Activated T-cell treated with anti-CD3 and anti-CD28 coated beads, Interleukin-2, amount 50 U/mL, for 4 hours (primary cell): ENCODE measurements around the gene CD96. TPM values are rescaled to one million over a fixed set of nuclear protein-coding genes. Genes with fewer than 3 reads are reported as not detected.

Source experiments
- ATAC-seq, 2 donors: fragments of 200-7000 bp; cut with Tn5 transposase; one replicate each; pipeline ENCODE4 v1.10.0; 2021
- DNase-seq: peaks from one replicate; pipeline ENCODE4 v3.0.0-alpha.2; 2020
- H3K27me3 Mint-ChIP-seq: one replicate; pipeline ENCODE4 v1.8.0; 2021; ENCODE audit warnings: low read depth, mixed read lengths
- H3K36me3 Mint-ChIP-seq: one replicate; pipeline ENCODE4 v1.8.0; 2022; ENCODE audit warnings: mixed read lengths; ENCODE audit not compliant: insufficient read depth
- H3K4me1 Mint-ChIP-seq: one replicate; pipeline ENCODE4 v1.8.0; 2021; ENCODE audit warnings: low read depth, mixed read lengths
- H3K4me3 Mint-ChIP-seq: one replicate; pipeline ENCODE4 v1.8.0; 2021; ENCODE audit warnings: mild to moderate bottlenecking, moderate library complexity, mixed read lengths
- H3K9me3 Mint-ChIP-seq: one replicate; pipeline ENCODE4 v1.8.0; 2021; ENCODE audit warnings: mixed read lengths
- total RNA-seq, 3 donors: library from RNA; stranded (reverse); gene quantifications; one replicate each; pipeline ENCODE4 v1.2.1, GENCODE V29; 2021

Gene CD96
- total RNA-seq, 3 donors from 2014 or later = 21.4 to 28.3 (median 25.2) TPM

DNA sequence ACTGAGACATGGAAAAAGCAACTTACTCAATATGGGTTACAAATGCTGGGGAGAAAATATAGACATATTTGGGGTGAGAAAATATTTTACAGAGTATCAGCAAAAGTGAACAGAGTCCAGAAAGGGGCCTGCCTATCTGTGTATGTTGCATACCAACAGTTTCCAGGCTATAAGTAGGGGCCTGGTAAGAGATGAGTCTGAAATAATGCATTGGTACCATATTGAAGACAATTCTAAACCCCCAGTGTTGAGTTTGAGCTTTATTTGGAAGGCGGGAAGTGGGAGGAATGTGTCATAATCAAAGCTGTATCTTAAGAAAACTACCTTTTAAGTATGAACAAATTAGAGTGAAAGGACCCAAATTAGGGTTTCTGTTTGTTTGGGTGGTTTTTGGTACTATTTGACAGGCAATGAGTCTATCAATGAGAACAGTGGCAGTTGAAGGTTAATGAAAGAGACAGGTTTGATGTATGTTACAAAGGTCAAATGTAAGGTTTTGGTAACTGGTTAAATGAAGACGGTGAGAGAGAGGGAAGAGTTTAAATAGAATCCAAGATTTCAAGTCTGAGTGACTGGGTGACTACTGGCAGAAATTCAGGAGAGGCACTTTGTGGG is 159.4 kb downstream of the CD96 start:
- H3K4me1 Mint-ChIP-seq = peaks cover 23% of the 10 kb centered on the region
- peaks cover 6% of the 10 kb centered on the region for H3K36me3 Mint-ChIP-seq
- no peaks in the 10 kb centered on the region for H3K9me3 Mint-ChIP-seq
- ATAC-seq (peak; percentile 23 to 64), DNase-seq (no peak)
- no peak overlapping the region for H3K4me3 Mint-ChIP-seq
- no peaks in the 10 kb centered on the region for H3K27me3 Mint-ChIP-seq

Other genes with a start within 250 kb of the CD96 start
- 100 to 1,000 TPM; 180 to 336 (median 325) TPM for gene ZBED2, start 53.1 kb downstream of the CD96 start, total RNA-seq
- 1 to 10 TPM; 7.4 to 9.7 (median 8.9) TPM for gene PLCXD2, start 132.5 kb downstream of the CD96 start, total RNA-seq